ENCODE results near the gene FBXO5.
A peak's percentile ranks its signal among the peaks of the same experiment; 100 is the strongest.
"Not testable (repeated sequence)": the region's sequence is repeated elsewhere in the genome, so short reads cannot be mapped to it uniquely, and the experiment has no call there.

FBXO5 gene, protein sequence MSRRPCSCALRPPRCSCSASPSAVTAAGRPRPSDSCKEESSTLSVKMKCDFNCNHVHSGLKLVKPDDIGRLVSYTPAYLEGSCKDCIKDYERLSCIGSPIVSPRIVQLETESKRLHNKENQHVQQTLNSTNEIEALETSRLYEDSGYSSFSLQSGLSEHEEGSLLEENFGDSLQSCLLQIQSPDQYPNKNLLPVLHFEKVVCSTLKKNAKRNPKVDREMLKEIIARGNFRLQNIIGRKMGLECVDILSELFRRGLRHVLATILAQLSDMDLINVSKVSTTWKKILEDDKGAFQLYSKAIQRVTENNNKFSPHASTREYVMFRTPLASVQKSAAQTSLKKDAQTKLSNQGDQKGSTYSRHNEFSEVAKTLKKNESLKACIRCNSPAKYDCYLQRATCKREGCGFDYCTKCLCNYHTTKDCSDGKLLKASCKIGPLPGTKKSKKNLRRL

DNA sequence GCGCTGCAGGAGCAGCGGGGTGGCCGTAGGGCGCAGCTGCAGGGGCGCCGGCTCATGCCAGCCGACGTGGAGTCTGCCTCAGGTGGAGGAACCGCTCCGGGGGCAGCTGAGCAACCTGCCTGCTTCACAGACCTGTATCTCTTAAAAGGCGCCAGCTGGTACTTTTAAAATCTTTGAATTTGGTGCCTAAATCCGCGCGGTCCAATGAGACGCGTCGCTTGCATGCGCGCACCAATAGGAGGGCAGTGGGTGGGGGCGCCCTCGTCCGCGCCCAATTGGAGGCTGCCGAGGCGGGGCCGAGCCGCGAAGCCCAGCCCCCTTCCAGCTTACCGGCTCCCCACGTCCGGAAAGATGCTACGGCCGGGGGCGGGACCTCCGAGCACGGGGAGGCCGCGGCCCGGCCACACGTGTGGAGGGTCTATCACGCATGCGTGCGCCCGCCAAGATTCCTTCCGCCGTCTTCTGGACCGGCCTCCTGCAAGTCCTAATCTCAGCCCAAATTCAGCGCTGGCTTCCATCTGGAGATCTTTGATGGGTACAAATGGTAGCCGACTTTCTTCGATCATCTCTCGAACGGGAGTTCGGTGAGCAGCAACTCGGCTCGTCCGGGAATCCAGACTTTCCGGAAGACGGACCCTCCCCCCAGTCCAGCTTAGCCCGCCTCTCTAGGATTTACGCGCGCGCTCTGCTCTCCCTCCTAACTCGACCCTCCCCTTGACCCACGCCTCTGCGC is at the start of gene FBXO5:
TSS of gene FBXO5 (minus strand) at position 138 of the 733 bp plus-strand sequence. CDS start at position 56, 82 bp downstream.
- DNase-seq, result peak; percentile 98

DNA sequence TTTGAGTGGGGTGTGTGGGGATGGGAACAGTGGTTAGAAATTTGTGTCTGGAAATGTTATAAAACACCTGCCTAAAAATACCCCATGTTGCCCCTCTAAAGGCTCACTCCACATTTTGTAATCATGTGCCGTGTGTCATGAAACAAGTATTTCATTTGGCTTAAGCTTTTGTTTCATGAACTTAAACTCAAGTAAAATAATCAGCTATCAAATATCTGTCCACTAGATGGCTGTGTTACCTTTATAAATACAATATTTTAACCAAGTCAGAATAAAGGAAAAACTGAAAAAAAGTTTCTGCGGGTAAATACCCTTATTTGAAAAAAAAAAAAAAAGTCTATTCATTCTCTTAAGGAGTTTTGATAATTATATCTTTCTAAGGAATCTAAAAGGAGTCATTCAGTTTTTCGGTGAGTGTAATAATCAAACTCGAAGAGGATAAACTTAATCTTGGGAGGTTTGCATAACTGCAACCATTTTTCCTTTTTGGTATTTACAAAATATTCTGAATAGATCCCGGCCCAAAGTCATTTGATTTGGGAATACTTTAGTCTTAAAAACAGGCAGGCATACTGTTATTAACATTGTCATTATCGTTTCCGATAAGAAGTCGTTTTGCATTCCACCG is 49.5 kb upstream of the FBXO5 start:
- peak; percentile 73 for DNase-seq

DNA sequence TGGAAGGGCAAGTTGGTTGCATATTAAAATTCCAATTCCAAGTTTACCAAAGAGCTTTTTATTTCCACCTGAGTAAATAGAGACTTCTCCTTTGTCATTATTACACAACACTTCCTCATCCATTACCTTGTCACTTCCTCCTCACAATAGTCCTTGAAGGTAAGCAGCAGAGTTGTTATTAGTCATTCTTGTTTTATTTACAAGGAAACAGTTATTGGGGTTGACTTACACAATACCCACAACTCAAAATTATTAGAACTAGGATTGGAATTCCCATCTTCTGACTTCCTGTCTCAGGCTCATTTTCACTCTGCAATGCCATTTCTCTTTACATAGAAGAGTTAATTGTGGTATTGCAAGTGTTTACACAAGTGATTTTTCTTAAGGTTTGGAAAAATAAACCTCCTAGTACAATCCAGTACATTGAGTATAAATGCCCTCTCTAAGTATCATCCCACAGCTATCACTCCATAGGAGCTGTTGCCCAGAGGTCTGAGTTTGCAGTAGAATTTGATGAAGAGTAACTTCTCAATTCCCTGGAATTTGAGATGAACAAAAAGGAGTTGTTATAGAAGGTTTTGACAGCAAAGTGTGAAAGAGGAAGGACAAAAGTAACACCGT is 48.6 kb upstream of the FBXO5 start:
- peak; percentile 64 for DNase-seq

DNA sequence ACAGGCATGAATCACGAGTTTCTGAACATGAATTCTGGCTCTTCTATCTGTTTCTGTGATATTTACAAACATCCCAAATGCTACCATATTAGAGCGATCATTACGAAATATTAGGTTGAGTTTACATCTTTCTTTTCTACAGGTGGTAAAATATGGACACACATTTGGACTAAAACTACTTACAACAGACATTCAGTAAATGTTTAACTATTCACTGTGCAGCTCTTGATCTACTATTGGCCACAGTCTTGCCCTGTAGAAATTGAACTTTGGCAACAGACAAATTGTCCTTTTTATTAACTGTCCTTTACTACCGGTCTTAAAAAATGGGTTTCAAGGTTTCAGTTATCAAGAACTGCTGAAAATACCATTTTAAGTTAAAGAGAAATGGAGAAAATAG is 46.1 kb upstream of the FBXO5 start:
- DNase-seq, result no peak

DNA sequence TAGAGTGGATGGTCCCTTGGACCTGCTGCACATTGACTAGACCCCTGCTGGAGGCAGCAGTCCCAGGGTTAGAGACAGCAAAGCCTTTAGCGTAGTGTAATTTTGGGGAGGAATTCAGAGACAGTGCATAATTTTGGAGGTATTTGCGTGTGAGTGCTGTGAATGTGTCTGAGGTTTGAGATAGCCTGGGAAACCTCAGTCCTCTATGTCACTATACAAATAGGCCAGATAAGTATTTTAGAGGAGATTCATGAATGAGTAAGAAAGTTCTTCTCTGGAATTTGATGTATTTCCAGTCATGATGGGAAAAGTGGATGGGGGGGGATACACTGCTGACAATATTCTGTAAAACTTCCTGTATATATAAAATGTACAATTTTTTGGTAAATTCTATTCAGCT is 45.4 kb upstream of the FBXO5 start:
- DNase-seq, result no peak

DNA sequence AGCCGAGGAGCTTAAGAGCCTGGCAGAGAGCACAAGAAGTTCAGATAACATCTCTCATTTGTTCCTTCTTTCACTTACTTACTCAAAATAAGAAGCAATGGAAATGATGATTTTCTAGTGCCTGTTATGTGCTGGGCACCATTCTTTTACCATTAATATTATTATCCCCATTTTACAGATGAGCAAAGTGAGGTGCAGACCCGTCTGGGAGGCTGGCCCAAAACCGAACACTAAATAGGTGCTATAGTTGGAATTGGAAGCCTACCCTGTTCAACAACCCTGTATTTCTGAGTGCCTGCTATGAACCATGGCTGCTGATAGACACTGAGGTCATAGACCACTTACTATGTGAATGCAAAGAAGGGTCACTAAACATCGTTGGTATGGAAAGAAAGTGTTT is 44.6 kb upstream of the FBXO5 start:
- DNase-seq, result no peak

DNA sequence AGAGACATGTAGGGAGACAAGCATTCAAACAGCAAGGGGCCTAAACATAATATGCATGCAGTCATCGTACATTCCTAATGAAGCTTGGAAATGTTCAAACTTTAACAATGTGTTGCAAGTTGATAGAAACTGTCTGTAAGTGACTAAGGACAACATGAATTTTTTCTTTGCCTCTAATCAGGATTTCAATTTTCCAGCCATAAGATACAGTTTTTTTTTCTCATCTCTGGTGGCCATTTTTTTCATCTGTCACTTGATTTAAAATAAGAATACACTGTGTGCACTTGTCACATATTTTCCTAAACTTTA is 41.8 kb upstream of the FBXO5 start:
- no peak for DNase-seq

DNA sequence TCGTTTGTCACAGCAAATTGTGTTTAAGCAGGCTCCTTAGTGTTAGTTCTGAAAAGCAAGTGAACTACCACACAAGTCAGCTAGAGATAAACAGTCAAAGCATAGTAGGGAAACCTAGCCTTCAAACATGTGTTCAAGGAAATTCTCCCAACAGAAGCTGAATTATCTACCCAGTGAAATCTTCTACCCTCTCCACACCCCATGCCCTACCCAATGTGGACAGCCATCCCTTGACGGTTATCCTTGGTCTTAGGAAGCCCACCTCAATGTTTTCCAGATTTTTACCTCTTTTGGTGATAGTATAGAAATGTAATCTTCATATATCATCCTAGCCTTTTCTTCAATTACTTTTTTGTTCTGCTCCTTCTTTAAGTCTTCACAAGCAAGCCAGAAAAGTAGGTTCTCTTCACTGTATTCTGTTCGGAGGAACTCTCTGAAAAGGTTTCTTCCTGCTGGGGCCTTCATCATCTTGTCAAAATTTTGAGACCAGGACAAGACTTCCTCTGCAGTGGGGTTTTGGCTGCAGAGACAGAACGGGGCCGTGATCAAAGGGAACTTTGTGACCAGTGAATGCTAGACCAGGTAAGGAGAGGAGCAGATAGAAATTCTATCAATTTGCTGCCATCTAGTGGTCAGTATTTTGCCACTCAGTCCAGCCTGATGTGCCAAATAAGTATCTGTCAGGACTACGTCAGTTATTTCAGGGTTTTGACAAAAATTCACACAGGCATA is 41.3 kb upstream of the FBXO5 start:
- DNase-seq, result peak; percentile 36

DNA sequence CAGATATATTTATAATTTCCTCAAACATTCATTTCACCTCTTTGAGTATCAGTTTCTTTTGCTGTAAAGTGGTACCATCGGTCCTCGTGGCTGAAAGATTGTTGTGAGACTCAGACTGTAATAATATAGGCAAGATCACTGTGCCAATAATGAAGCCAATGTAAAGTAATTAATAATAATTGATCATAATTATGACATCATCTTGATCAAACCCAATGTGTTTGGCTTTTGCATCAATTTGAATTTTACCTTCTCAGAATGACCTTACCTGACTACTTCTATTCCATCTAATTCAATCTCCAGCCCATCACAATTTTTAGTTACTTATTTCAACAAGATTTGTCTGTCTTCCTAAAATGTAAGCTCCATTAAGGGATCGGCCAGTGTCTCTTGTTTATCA is 35.5 kb upstream of the FBXO5 start:
- no peak for DNase-seq

DNA sequence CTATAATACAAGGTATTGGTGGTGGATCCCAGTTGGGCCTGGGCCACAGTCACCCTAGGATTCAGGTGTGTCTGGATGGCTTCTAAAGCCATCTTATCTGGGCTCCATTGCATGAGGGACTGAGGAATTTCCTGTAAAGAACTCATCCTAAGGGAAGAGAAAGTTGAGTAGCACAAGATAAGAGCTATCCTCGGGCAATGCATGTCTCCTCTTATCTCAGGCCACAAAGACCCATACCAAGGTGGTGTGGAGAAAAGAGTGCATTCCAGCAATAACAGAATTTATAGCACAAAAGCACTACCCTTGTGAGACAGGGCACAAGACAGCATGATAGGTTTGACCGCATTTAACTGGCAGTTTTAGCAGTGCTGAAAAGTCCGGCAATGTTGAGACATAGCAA is 34.0 kb upstream of the FBXO5 start:
- no peak for DNase-seq

DNA sequence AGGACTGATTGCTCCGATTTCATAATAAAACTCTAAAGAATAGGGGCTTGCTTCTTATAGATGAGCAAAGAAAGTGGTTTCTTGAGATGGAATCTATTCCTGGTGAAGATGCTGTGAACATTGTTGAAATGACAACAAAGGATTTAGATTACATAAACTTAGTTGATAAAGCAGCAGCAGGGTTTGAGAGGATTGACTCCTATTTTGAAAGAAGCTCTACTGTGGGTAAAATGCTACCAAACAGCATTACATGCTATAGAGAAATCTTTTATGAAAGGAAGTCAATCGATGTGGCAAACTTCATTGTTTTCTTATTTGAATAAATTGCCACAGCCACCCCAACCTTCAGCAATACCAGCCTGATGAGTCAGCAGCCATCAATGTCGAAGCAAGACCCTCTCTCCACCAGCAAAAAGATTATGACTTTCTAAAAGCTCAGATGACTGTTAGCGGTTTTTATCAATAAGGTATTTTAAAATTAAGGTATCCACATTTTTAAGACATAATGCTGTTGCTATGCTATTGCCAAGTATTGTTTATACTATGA is 32.3 kb upstream of the FBXO5 start:
- no peak for DNase-seq

DNA sequence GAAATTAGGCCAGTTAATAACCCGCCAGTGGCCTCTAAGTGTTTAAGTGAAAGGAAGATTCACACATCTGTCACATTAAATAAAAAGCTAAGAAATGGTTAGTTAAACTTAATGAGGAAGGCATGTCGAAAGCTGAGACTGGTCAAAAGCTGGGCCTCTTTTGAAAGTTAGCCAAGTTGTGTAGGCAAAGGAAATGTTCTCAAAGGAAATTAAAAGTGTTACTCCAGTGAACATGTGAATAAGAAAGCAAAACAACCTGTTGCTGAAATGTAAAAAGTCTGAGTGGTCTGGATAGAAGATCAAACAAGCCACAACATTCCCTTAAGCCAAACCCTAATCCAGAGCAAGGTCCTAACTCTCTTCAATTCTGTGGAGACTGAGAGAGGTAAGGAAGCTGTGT is 30.6 kb upstream of the FBXO5 start:
- DNase-seq, result no peak

DNA sequence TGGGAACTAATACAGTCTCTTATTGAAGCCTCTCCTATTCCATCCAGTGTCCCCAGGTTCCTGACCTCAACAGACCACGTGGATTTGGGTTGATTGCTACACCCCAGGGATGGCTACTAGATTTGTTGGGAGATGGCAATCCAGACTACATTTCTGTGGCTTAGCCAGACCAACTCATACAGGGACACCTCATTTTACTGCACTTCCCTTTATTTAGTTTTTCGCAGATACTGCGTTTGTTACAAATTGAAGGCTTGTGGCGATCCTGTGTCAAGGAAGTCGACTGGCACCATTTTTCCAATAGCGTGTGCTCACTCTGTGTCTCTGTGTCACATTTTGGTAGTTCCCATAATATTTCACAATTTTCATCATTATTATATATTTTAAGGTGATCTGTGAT is 30.0 kb upstream of the FBXO5 start:
- DNase-seq, result no peak

DNA sequence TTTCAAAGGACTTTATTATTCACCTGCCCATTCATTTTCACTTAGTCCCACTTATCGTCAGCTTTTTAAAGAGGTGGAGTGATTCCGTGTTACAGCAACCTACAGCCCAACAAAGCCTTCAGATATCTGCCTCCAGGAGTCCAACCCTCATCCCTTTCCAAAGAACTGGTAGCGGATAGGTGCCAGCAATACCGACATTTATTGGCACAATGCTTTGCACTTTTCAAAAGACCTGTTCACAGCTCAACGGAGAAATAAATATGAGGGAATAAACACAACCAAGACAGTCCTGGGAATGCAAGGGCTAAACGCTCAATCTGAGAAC is 20.5 kb upstream of the FBXO5 start:
- no peak for DNase-seq

DNA sequence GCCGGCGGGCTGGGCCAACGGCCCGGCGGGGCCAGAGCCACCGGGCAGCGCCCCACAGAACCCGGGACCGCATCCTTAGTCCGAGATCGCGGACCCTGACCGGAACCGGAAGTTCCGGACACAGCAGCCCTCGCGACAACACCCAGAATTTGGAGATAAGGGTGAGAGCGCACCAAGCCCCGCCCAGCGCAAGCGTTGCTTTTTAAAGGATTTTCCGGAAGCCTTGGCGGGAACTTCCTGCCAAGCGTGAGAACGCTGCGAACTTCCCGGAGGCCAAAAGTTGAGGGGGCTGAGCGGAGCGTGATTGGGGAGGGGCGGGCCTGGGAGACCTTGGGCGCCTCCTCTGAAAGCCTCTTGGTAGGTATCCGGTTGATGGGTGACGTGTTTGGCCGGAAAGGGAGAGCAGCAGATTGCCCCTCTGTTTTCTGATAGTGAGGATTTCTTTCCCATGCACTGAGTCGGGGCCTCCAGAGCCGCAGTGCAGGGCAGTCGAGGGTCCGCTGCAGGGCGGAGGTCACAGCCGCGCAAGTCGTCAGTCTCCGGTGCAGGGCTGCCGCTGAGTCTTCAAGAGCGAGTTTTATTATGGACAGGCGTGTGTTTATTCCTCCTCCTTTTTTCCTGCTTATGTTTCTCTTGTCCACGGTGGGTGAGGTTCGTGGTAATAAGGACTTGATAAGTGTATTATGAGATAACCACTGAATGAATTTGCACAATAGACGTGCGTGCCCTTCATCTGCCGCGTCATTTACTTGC is 19.9 kb upstream of the FBXO5 start, which contains the start of gene MTRF1L:
TSS of gene MTRF1L (minus strand) at position 97 of the 753 bp plus-strand sequence. CDS start at position 73, 24 bp downstream.
- peak; percentile 96 for DNase-seq

DNA sequence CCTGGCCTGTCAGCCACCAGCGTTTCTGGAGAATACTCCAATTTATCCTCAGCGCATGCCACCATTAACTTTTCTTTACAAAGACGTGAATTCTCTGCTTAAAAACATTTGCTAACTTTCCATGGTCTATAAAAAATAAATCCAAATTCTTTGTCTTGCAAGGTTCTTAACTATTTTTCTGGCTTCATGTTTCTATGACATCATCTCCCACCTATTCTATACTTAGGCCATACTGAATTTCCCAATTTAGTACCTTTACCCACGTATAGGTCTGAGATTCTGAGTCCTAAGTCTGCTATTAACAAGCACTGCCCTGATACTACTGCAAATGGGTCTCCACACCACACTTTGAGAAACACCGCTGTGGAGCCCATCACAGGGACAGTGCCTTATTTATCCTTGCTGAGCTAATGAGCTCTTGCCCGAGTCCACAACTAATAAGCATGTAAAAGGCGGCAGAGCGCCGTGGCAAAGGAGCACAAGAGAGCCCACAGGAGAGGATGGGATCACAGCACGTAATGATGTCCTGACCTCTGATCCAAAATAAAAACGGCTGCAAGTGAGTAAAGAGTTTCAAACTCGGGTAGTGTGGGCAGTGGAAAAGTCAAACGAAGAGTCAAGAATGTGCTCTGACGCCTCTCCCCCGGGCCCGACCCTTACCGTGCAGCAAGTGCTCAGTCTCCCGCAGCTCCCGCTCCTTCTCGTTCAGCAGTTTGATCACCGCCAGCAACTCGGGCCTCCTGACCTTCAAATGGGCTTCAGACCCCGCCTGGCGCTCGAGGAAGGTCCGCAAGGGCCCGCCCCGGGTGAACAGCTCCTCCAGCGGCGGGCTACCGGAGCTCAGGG is 19.1 kb upstream of the FBXO5 start:
- peak; percentile 19 for DNase-seq

DNA sequence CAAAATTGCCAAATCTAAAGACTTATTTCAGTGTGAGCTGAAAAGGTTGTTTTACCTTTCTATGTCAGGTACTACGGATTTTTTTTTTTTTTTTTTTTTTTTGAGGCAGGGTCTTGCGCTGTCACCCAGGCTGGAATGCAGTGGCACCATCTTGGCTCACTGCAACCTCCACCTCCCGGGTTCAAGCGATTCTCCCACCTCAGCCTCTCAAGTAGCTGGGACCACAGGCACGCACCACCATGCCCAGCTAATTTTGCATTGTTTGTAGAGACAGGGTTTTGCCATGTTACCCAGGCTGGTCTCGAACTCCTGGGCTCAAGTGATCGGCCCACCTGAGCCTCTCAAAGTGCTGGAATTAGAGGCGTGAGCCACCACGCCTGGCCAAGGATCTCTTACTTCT is 17.9 kb upstream of the FBXO5 start:
- not testable (repeated sequence) for DNase-seq

DNA sequence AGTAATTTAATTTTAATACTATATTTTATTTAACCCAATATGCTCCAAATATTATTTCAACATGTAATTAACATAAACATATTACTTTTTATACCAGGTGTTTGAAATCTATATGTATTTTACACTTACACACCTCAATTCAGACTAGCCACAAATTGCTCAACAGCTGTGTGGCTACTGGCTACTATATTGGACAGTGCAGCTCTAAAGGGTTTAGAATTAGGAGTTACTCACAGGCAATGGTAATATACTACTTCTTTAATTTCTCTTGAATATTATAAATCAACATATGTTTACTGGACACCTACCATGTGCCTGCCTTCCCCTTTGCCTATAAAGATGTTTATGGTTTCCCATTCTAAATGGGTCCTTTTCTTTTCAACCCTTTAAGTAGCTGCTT is 17.4 kb upstream of the FBXO5 start:
- no peak for DNase-seq

DNA sequence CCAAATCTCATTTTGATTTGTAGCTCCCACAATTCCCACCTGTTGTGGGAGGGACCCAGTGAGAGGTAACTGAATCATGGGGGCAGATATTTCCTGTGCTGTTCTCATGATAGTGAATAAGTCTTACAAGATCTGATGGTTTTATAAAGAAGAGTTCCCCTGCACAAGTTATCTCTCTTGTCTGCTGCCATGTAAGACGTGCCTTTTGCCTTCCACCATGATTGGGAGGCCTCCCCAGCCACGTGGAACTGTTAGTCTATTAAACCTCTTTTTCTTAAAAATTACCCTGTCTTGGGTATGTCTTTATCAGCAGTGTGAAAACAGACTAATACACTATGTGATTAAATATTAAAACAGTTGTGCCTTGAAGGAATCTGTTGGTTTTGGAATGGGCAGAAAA is 16.7 kb upstream of the FBXO5 start:
- DNase-seq, result not testable (repeated sequence)

DNA sequence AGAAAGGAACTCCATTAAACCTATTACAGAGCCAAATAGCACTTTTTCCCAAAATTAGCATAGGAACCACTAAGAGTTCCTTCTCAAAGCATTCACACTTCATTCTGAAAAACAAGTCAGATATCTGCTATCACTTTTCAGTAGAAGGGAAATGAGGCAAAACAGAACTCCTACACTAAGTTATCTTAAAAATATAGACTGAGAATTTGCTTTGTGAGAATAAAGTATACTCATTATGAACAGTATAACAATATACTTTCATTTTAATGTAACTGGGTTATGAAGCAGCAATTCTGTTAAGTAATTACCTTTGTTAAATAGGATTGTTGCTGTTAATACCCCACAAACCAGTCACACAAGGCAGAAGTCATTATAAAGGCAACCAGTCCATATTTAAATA is 11.0 kb upstream of the FBXO5 start:
- DNase-seq, result no peak

DNA sequence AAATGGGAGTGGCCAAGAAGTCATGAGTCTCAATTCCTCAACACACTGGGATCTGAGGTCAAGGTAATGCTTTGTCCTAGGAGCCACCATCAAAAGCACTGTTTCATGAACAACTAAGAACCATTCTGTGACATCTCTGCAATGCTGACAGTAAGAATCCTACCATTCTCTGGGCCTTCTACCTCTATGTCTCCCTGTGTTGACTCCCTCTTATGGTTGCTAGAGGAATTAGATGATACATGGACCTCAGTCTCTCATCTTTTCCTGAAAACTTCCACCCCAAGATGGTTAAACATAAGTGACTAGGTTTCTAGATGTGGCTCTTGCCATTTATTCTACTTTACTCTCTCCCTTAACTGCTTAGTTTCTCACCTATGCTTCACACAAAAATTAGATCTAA is 10.6 kb upstream of the FBXO5 start:
- peak; percentile 33 for DNase-seq

Measured in HCEC 1CT (cell line).